ENCODE results near the gene PRL. TPM values are rescaled to one million over a fixed set of nuclear protein-coding genes. Genes with fewer than 3 reads are reported as not detected.

PRL gene
- total RNA-seq, 4 donors from 2014 or later: not detected

DNA sequence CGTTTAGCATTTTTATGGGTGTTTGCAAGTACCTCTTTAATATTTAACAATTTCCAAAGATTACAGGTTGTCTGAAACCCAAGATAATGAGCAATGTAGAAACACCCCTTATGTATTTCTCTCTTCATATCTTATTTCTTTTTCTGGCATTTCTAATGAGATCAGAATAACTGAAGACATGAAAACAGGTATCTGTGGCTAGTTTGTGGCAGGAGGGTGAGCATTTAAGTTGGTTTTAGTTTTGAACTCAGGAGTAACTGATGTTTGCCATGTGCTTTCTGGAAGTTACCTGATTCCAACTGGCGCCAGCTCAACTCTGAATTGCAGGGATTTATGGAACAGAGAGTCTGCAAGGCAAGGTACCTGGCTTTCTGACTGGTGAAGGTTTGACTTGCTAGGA, 35.4 kb upstream of the PRL start:
- TF ChIP-seq, protein P1, sequence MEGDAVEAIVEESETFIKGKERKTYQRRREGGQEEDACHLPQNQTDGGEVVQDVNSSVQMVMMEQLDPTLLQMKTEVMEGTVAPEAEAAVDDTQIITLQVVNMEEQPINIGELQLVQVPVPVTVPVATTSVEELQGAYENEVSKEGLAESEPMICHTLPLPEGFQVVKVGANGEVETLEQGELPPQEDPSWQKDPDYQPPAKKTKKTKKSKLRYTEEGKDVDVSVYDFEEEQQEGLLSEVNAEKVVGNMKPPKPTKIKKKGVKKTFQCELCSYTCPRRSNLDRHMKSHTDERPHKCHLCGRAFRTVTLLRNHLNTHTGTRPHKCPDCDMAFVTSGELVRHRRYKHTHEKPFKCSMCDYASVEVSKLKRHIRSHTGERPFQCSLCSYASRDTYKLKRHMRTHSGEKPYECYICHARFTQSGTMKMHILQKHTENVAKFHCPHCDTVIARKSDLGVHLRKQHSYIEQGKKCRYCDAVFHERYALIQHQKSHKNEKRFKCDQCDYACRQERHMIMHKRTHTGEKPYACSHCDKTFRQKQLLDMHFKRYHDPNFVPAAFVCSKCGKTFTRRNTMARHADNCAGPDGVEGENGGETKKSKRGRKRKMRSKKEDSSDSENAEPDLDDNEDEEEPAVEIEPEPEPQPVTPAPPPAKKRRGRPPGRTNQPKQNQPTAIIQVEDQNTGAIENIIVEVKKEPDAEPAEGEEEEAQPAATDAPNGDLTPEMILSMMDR (IDR thresholded peaks at IDR 0.05): no peak
- no peak for TF ChIP-seq POLR2A (IDR thresholded peaks at IDR 0.05)
- no peak for TF ChIP-seq EP300 (IDR thresholded peaks at IDR 0.05)
- TF ChIP-seq POLR2AphosphoS5 (IDR thresholded peaks at IDR 0.05): no peak
- Histone ChIP-seq H3K27me3 (no peaks in the 10 kb centered on the region), H3K9me3 (no peaks in the 10 kb centered on the region), H3K27ac (no peak overlapping the region), H3K4me1 (no peaks in the 10 kb centered on the region), H3K36me3 (no peaks in the 10 kb centered on the region), H3K4me3 (no peak overlapping the region)
- ATAC-seq: no peak
- WGBS, 2 donors (ENCODE audit: low coverage in 1 of 2): 88 to 92% methylated on average over 1 to 2 of the region's 2 CpGs

DNA sequence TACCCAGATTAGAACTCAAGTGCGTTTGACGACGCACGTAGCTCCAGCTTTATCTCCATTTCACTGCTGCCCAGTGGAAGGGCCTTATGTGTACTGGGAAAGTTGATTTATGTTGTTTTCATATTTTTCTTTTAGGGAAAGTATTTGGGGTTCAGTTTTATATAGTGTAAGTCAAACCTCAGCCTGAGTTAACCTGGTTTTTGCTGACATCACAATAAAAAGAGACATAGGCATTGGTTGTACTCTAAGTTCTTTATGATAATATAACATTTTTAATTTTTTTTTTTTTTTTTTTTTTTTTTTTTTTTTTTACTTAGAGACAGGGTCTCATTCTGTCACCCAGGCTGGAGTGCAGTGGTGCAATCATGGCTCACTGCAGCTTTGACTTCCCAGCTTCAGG, 34.1 kb upstream of the PRL start:
- no peak overlapping the region for H3K27ac ChIP-seq
- no peak for TF ChIP-seq POLR2A (IDR thresholded peaks at IDR 0.05)
- TF ChIP-seq, protein P1 (IDR thresholded peaks at IDR 0.05): no peak
- no peaks in the 10 kb centered on the region for H3K36me3 ChIP-seq
- no peaks in the 10 kb centered on the region for H3K9me3 ChIP-seq
- no peaks in the 10 kb centered on the region for H3K4me1 ChIP-seq
- no peaks in the 10 kb centered on the region for H3K27me3 ChIP-seq
- WGBS, 2 donors (ENCODE audit: low coverage in 1 of 2): 90 to 100% methylated on average over 3 to 4 of the region's 4 CpGs
- H3K4me3 ChIP-seq: no peak overlapping the region
- ATAC-seq: no peak

DNA sequence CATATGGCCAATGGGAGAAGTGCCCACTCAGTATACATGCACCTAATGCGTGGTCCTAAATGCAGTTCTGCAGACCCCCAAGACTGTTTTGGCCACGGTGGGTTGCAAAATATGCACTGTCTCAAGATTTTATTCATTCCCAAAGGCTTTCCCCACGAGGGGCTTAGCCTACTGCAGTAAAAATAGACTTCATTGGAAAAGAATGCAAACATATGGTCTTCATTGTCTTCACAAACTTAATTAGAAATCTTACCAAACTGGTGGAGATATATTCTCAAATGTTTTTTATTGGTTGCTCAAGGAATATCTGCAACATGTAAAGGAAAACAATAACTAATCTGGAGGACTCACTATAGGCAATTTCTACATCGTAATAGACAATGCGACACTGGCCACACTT, 31.6 kb upstream of the PRL start:
- H3K36me3 ChIP-seq: no peaks in the 10 kb centered on the region
- H3K27me3 ChIP-seq: no peaks in the 10 kb centered on the region
- H3K4me3 ChIP-seq: no peak overlapping the region
- H3K27ac ChIP-seq: no peak overlapping the region
- H3K9me3 ChIP-seq: no peaks in the 10 kb centered on the region
- ATAC-seq: no peak
- TF ChIP-seq EP300 (IDR thresholded peaks at IDR 0.05) (no peak), POLR2A (IDR thresholded peaks at IDR 0.05) (no peak), POLR2AphosphoS5 (IDR thresholded peaks at IDR 0.05) (no peak)
- TF ChIP-seq, protein P1 (IDR thresholded peaks at IDR 0.05): no peak
- H3K4me1 ChIP-seq: no peaks in the 10 kb centered on the region
- 71 to 75% methylated on average over 5 of the region's 5 CpGs for WGBS, 2 donors (ENCODE audit: low coverage in 1 of 2)

DNA sequence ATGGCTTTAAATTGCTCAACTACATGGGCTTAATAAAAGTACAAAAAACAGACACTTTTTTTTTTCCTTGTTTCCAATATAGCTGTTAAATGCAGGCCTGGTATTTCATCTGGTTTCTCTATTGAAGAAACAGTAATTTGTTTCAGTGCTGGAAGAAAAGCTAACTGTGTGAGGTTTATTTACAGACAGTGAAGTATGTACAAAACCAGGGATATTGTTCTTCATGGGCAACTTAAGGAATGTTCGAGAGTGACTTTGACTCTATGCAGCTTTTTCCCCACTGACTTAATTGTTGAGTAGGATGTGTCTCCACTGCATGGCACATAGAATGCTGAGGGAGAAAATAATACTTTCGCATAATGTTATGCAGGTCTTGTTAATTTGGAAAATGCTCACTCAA, 31.0 kb upstream of the PRL start:
- 88 to 92% methylated on average over 2 of the region's 2 CpGs for WGBS, 2 donors (ENCODE audit: low coverage in 1 of 2)
- ATAC-seq: no peak
- H3K27ac ChIP-seq: no peak overlapping the region

DNA sequence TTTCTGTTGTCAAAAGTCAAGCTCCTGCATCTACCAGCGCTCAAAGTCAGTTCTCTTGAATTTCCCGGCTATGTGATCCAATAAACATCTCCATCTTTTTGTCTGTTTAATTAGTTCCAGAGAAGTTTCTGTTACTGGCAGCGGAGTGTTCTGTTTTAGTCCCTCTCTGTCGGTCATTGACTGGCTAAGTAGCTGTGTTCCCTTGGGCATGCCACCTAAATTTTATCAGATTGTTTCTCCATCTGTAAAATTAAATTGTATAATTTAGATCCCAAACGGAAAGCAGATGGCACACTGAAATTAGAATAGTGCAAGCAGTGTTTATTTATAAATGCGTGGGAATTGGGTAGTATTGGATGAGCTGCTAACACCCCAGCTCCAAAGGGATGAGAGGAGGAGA, 29.7 kb upstream of the PRL start:
- H3K9me3 ChIP-seq: no peaks in the 10 kb centered on the region
- no peaks in the 10 kb centered on the region for H3K36me3 ChIP-seq
- no peak for TF ChIP-seq POLR2AphosphoS5 (IDR thresholded peaks at IDR 0.05)
- no peak for TF ChIP-seq POLR2A (IDR thresholded peaks at IDR 0.05)
- TF ChIP-seq, protein P1 (IDR thresholded peaks at IDR 0.05): no peak
- no peak for TF ChIP-seq EP300 (IDR thresholded peaks at IDR 0.05)
- no peak for ATAC-seq
- no peaks in the 10 kb centered on the region for H3K27me3 ChIP-seq
- H3K4me1 ChIP-seq: peaks cover 0 to 7% (median 0%) of the 10 kb centered on the region in 3 donors
- H3K27ac ChIP-seq: no peak overlapping the region
- no peak overlapping the region for H3K4me3 ChIP-seq
- WGBS, 2 donors (ENCODE audit: low coverage in 1 of 2): 88 to 91% methylated on average over 3 to 6 of the region's 6 CpGs

More for the DNA sequence above, 31.0 kb upstream of the PRL start:
- H3K4me3 ChIP-seq: no peak overlapping the region
- H3K9me3 ChIP-seq: no peaks in the 10 kb centered on the region
- no peaks in the 10 kb centered on the region for H3K36me3 ChIP-seq
- TF ChIP-seq, protein P1 (IDR thresholded peaks at IDR 0.05): no peak
- TF ChIP-seq EP300 (IDR thresholded peaks at IDR 0.05): no peak
- TF ChIP-seq POLR2A (IDR thresholded peaks at IDR 0.05): no peak
- TF ChIP-seq POLR2AphosphoS5 (IDR thresholded peaks at IDR 0.05): no peak
- no peaks in the 10 kb centered on the region for H3K27me3 ChIP-seq
- H3K4me1 ChIP-seq: no peaks in the 10 kb centered on the region
